A673 (cell line): ENCODE measurements around the gene TSPEAR. TPM values are rescaled to one million over a fixed set of nuclear protein-coding genes. Genes with fewer than 3 reads are reported as not detected.

Experiments used
- BruUV-seq: library from RNA; stranded (reverse); fragments of 400-500 nt; replicated peaks from 2 replicates; lab custom pipeline; 2021; lab: Mats Ljungman, UMichigan
- CTCF ChIA-PET: fragments of 300-600 bp; sonication (Branson Sonifier 250); formaldehyde crosslinking; loops from one replicate; lab custom pipeline; 2022; ENCODE audit warnings: antibody characterized with exemption; lab: Charles Lee
- POLR2A ChIA-PET: fragments of 300-600 bp; sonication (Branson Sonifier 250); formaldehyde crosslinking; loops from one replicate; lab custom pipeline; 2022; ENCODE audit warnings: antibody characterized with exemption; ENCODE audit not compliant: low non-redundant PET; lab: Charles Lee
- DNase-seq: peaks from one replicate; pipeline ENCODE4 v3.0.0-alpha.2; 2015; ENCODE audit warnings: low spot score
- H3K27ac ChIP-seq: fragments of 200-600 bp; sonication (generic); 2 replicates; pipeline ENCODE4 v1.5.1; 2016; ENCODE audit warnings: mixed run types, low read depth, mild to moderate bottlenecking, mixed read lengths, antibody characterized with exemption, low read length; ENCODE audit not compliant: poor library complexity, severe bottlenecking
- H3K27me3 ChIP-seq: fragments of 200-600 bp; sonication (generic); replicated peaks from 2 replicates; pipeline ENCODE4 v1.6.1; 2017; ENCODE audit warnings: mixed run types, low read depth, mild to moderate bottlenecking, mixed read lengths, antibody characterized with exemption, low read length; ENCODE audit not compliant: insufficient read depth, poor library complexity
- H3K36me3 ChIP-seq: fragments of 200-600 bp; sonication (generic); 2 replicates; pipeline ENCODE4 v1.6.1; 2016; ENCODE audit warnings: mixed run types, mild to moderate bottlenecking, mixed read lengths, antibody characterized with exemption, low read length; ENCODE audit not compliant: insufficient read depth, poor library complexity, severe bottlenecking
- H3K4me1 ChIP-seq: fragments of 200-600 bp; sonication (generic); 2 replicates; pipeline ENCODE4 v1.6.1; 2017; ENCODE audit warnings: mixed run types, mild to moderate bottlenecking, mixed read lengths, antibody characterized with exemption, low read length; ENCODE audit not compliant: insufficient read depth, poor library complexity, severe bottlenecking
- H3K4me3 ChIP-seq: fragments of 200-600 bp; sonication (generic); 2 replicates; pipeline ENCODE4 v1.5.1; 2016; ENCODE audit warnings: low read depth, mixed run types, mild to moderate bottlenecking, mixed read lengths, low read length; ENCODE audit not compliant: poor library complexity, severe bottlenecking
- H3K9me3 ChIP-seq: fragments of 200-600 bp; sonication (generic); 2 replicates; pipeline ENCODE4 v1.6.1; 2016; ENCODE audit warnings: mixed run types, low read depth, mild to moderate bottlenecking, mixed read lengths, antibody characterized with exemption, low read length; ENCODE audit not compliant: poor library complexity, severe bottlenecking
- CTCF ChIP-seq: fragments of 300-800, 200-600 bp; sonication (generic); conservative IDR thresholded peaks from 2 replicates; pipeline ENCODE4 v1.5.1; 2017; ENCODE audit warnings: low read depth, mild to moderate bottlenecking, antibody characterized with exemption, low read length, moderate library complexity, mixed read lengths
- EZH2 ChIP-seq: fragments of 200-600 bp; sonication (generic); IDR thresholded peaks from 2 replicates; pipeline ENCODE4 v1.6.1; 2017; ENCODE audit warnings: borderline replicate concordance, low read depth, mild to moderate bottlenecking, mixed read lengths, antibody characterized with exemption, low read length; ENCODE audit not compliant: poor library complexity, severe bottlenecking
- intact Hi-C: fragments of 100-400 bp; cut with micrococcal nuclease; formaldehyde crosslinking; loops from one replicate; pipeline ENCODE4 v1.10.0; 2022; ENCODE audit not compliant: unreplicated experiment
- total RNA-seq: library from RNA; stranded (reverse); gene quantifications from 2 replicates; pipeline ENCODE4 v1.2.3, GENCODE V29; 2021

TSPEAR gene
- total RNA-seq, 1 experiment from 2014 or later: 8.3 TPM

DNA sequence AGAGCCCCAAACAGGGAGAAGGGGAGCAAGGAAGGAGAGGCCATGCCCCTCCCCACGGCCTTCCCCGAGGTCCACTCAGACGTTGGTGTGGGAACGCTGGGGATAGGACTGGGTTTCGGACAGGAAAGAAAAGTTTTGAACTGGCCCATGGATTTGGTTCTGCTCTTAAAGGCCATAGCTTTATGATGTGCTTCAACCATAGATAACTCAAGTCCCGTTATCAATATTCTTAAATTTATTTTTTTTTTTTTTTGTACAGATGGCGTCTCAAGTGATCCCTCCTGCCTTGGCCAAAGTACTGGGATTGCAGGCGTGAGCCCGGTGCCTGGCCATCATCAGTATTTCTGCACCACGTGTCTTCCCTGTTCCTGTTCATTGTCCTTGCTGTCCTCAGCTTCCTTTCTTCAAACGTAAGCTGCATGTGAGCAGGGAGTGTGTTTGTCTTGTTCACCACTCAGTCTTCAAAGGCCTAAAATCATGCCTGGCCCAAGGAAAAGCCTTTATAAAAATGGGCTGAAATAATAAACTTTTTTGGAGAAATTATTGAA lies 170.6 kb downstream of the TSPEAR start:
- no TSS peak for BruUV-seq
- intact Hi-C loops: loop anchor here (10.0 kb wide), 1 partner anchor 64 kb away; the partner anchor contains the start of gene KRTAP10-7
- H3K27ac ChIP-seq: no peak overlapping the region
- ChIA-PET POLR2A (no interaction called here), CTCF (no interaction called here)
- H3K36me3 ChIP-seq: no peaks in the 10 kb centered on the region
- TF ChIP-seq CTCF (no peak), EZH2 (no peak)
- no peaks in the 10 kb centered on the region for H3K27me3 ChIP-seq
- H3K4me1 ChIP-seq: no peaks in the 10 kb centered on the region
- H3K9me3 ChIP-seq: peaks cover 22% of the 10 kb centered on the region
- H3K4me3 ChIP-seq: no peak overlapping the region
- DNase-seq: no peak

DNA sequence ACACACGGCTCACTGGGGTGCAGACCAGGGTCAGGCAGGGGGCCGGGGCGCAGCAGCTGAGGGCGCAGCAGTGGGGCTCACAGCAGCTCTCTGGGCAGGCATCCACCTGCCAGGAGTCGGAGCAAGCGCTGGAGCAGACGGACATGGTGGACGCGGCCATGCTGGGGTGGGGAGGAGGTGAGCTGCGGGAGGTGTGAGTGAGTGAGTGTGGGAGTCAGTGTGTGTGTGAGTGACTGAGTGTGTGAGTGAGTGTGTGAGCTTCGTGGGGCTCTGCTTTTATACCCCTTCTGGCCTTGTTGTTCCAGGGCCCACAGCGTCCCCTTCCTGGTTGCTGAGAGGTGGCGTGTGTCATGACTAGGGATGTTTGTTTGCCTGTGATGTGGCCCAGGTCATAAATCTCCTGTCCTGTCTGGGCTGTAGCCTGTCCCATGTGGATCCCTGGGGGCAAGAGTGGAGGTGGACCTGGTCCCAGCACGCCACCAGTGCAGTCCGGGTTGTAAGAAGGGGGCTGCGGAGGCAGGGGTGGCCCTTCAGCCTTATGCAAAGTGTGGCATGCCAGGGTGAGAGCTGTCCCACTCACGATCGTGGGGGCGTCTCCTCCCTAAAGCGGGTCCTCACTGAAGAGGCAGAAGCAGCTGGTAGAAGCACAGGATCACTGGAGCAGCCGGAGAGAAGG lies 171.2 kb downstream of the TSPEAR start, which contains the start of gene KRTAP10-1:
Gene KRTAP10-1 (minus strand): TSS at position 205 of the 676 bp plus-strand sequence. CDS start 45 bp downstream, at position 160.
- BruUV-seq: no TSS peak
- ChIA-PET POLR2A (interaction anchor here (0.7 kb wide), 1 partner anchor 11 kb away, joined by 3 read pairs; the partner anchor contains the start of gene KRTAP10-2), CTCF (no interaction called here)
- Histone ChIP-seq H3K4me3 (no peak within 1 kb of the TSS), H3K9me3 (peaks cover 22% of the 10 kb centered on the region), H3K4me1 (no peaks in the 10 kb centered on the region), H3K27me3 (no peaks in the 10 kb centered on the region), H3K27ac (no peak within 1 kb of the TSS), H3K36me3 (no peaks in the 10 kb centered on the region)
- no peak for TF ChIP-seq CTCF
- no peak for TF ChIP-seq EZH2
- intact Hi-C loops: loop anchor here (10.0 kb wide), 1 partner anchor 65 kb away; the partner anchor contains the start of gene KRTAP10-7
- DNase-seq: no peak

- Histone ChIP-seq H3K36me3 (no peaks in the 10 kb centered on the region), H3K27me3 (no peaks in the 10 kb centered on the region), H3K4me1 (no peaks in the 10 kb centered on the region), H3K4me3 (no peak overlapping the region), H3K9me3 (peaks cover 22% of the 10 kb centered on the region), H3K27ac (no peak overlapping the region)
- TF ChIP-seq CTCF (no peak), EZH2 (no peak)
- intact Hi-C loops: no loop called here
- CTCF ChIA-PET: no interaction called here
- POLR2A ChIA-PET: no interaction called here
- BruUV-seq: no TSS peak
- DNase-seq: no peak
Measured at GRCh38 chr21:44539046-44539445, 172.3 kb downstream of the TSPEAR start.
